Suppressor macrophage (primary cell): ENCODE measurements around the gene AGBL5.
A peak's percentile ranks its signal among the peaks of the same experiment; 100 is the strongest.

Experiments used
- DNase-seq, 4 experiments: peaks; one replicate each; pipeline ENCODE4 v3.0.0-alpha.2; 2020 to 2022

AGBL5 gene

GRCh38 chr2:27053321-27053720 lies 1.9 kb downstream of the AGBL5 start:
- no peak for DNase-seq

DNA sequence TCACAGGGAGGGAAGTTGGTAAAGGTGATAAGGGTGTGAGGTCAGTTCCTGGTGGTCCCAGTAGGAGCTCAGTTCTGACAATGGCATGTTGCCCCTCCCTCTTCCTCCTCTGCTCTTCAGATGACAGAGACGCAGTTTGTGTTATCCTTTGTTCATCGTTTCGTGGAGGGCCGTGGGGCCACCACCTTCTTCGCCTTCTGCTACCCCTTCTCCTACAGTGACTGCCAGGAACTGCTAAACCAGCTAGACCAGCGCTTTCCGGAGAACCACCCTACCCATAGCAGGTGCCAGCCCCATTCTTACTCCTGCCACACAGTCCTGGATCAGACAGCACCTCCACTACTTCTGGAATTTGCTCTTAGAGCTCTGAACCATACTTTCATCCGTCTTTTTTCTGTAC lies 2.3 kb downstream of the AGBL5 start:
- DNase-seq, result no peak

- DNase-seq, result no peak
Measured at GRCh38 chr2:27054721-27055120, 3.3 kb downstream of the AGBL5 start.

DNA sequence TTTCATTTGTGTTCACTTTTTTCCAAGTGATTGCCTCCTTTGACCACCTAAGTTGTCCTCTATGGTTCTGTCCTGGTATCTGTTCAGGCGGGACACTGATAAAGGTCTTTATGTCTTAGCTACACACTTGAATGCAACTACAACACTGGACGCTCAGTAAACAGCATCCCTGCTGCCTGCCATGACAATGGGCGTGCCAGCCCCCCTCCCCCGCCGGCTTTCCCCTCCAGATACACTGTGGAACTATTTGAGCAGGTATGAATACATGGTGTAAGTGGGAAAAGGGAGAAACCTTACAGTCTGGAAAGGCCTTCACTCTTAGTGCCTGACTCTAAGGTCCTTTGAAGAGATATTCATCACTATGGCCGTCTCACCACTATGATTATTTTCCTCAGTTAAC lies 5.7 kb downstream of the AGBL5 start:
- no peak for DNase-seq

GRCh38 chr2:27058210-27058609 lies 6.7 kb downstream of the AGBL5 start:
- DNase-seq, result no peak

- DNase-seq, result no peak
Measured at GRCh38 chr2:27059141-27059820, 7.8 kb downstream of the AGBL5 start.

- no peak for DNase-seq
Measured at GRCh38 chr2:27060323-27060722, 8.9 kb downstream of the AGBL5 start.

DNA sequence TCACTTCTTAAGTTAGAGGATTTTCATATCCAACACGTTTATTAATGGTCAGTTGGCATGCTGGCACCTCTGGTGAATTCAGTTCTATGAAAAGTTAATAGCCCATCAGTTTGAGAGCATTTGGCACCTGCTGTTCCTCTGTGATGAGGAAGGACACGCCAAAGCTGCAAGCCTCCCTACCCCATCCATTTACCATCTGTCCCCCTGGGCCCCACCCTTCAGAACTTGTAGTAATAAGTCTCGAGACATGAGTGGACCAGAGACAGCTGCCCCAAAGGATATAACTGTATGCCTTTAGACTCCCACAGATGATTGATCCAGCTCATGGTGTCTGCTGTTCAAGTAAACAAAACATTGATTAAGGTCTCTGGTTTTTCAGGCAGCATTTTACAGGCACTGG lies 13.7 kb downstream of the AGBL5 start:
- no peak for DNase-seq

DNA sequence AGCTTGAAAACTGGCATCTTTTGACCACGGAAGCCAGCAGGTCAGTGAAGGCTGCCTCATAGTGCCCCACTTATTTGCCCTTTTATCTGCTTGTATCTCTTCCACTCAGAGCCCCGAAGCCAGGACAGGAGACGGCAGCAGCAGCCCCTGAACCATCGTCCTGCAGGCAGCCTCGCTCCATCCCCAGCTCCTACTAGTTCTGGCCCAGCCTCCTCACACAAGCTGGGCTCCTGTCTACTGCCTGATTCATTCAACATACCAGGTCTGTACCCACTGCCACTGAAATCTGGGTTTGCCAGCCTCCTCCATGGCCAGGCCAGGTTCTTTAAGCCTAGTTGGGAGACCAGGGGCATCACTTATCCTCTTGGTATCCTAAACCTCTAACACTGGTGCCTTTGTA lies 15.9 kb downstream of the AGBL5 start:
- DNase-seq, result no peak

DNA sequence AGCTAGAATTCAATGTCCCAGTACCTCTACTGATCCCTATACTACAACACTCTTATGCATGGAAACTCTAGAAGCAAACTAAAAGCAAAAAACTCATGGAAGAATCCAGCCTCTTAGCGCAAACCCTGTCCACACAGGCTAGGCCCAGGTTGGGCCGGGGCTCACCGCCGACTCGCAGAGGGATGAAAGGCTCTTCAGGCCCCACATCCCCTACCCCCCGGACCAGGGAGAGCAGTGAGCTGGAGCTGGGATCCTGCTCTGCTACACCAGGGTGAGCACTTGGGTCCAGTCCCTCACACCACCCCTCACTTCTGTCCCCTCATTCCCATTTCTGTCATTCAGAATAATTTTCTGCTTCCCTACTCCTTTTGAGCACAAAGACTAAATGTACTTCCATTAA lies 18.0 kb downstream of the AGBL5 start:
- no peak for DNase-seq

DNA sequence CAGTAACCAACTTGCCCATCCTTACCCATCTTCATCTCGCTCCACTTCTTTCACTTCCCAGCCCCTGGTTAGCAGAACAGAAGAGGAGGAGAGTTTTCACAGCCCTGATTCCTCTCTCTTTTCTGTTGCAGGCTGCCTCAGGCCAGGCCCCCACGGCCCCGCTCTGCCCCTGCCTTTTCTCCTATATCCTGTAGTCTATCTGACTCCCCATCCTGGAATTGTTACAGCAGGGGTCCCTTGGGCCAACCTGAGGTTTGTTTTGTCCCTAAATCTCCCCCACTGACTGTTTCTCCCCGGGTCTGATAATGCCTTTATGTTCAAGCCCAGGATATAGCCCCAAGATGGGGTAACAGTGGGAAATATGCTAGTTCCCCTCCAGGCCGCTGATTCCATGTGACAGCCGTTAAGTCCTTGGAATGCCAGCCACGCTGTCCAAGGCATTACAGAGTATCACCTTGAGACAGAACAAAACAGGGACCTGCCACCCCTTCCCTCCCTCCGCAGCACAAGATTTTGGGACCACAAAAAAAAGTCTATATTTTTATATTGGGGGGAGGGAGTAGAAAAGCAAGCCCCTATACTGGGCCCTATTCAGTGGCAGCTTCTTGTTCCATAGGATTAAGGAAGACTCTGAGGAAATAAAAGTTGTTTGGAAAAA lies 18.6 kb downstream of the AGBL5 start:
- DNase-seq, result no peak

DNA sequence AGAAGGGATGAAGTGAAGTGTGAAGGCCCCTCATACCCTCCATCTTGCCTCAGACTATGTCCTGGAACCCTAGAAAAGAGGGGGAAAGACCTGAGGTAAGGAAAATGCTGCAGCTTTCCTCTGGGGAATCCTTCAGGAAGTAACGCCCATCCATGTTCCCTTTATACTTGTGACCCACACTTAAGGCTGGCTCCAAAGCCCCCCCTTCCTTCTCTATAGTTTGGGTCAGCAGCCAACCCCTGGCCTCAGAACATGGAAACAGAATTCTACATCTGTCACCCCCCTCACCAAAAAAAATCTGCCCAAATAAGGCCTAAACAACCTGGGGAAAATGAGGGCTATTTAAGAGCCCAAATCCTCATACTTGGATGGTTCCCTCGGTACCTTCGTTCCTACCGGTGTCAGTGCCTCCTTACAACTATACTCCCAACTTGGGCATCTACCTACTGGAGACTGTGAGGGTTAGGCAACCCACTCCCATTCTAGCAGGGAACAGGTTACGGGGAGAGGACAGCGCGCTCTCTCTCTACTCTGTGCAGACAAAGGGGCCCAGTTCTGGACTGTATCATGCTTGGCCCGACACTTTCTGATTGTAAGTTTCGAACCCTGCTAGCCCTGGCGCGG lies 19.3 kb downstream of the AGBL5 start:
- no peak for DNase-seq

DNA sequence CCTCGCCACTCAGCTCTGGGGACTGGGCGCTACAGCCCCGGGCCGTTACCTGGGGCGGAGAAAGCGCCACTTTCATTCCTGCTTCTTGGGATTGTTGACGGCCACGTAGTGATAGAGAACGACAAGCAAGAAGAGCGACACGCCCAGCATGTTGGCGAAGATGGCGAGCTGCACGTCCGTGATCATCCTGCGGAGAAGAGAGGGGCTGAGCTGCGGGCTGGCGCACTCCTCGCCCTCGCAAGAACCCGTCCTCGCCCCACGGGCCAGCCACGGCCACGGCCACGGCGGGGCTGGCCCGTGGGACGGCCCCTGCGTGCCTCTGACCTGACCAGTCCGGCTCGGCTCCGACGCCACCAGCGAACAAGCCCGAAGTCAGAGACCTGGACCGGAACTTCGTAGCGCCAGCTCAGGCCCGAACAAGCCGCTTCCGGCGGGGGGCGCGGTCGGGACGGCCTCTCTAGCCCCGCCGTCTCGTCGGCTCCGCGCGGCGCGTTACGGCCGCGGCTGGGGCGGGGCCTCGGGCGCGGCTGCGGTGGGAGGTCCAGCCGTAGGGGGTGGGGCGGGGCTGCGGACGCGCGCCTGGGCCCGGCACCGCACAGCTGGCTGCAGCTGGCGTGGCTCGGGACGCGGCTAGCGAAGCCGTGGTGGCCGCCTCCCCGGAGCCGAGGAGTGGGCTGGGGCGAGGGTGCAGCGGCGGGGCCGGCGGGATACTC lies 20.0 kb downstream of the AGBL5 start, which contains the start of gene OST4:
OST4 (minus strand) TSS at position 378 of the 713 bp plus-strand sequence.
- peak; percentile 96 to 99 (median 98) for DNase-seq

- peak in 2 of 4 experiments; percentile 24 to 32 for DNase-seq
Measured at GRCh38 chr2:27071990-27072830, 20.7 kb downstream of the AGBL5 start.

DNA sequence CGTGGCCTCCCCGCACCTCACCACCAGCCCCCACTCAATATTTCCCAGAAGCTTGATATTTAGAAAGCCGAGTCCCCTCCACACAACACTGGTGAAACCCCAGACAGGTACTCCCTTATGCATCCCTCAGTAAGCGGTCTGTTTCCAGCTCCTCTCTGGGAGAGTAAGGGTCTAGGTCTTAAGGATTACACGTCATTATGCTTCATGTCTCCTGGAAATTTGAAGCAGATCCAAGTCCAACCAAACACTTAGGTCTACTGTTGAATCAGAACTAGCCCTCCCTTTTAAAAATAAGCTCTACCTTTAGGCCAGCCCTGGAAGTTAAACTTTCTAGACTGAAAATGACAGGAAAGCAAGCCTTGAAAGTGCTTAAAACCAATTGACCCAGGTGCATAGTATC lies 21.5 kb downstream of the AGBL5 start:
- no peak for DNase-seq

GRCh38 chr2:27073782-27074181 lies 22.3 kb downstream of the AGBL5 start:
- no peak for DNase-seq

DNA sequence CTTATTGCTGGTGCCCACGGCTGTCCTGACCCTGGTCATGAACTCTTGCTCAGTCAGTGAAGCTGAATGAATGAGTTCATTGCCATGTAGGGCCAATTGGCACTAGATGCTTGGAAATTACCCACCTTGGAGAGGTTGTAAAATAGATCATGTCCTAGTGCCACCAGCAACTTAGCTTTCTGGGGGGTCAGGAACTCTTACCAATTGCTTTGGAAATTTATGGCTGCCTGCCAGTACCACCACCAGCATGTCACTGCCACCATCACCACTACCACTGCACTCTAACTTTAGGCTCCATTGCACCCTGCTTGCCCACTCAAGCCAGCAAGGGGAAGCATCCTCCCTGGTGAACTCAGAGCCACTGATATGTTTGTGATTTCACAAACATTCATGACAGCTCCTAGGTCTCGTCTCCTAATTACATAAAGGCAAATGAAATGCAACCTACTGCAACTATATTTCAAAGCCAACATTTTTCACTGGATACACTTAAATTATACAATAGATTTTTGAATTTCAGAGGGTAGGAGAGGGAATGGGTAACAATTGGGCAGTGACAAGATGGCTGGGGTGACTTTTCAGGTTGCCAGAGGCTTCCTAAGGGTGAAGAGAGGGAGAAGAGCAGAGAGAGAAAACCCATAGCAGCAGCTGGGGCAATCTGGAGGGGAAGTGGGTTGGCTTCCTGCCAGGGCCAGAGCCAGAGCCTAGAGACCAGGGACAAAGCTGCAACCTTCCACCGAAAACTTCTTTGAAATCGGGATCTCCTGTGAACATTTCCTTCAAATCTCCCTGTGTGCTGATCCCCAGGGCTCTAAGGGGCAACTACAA lies 23.5 kb downstream of the AGBL5 start:
- peak; percentile 66 to 87 (median 80) for DNase-seq

GRCh38 chr2:27075566-27075871 lies 24.1 kb downstream of the AGBL5 start:
- DNase-seq, result peak in 1 of 4 experiments; percentile 45

GRCh38 chr2:27076323-27076722 lies 24.9 kb downstream of the AGBL5 start:
- peak; percentile 34 to 67 (median 54) for DNase-seq

DNA sequence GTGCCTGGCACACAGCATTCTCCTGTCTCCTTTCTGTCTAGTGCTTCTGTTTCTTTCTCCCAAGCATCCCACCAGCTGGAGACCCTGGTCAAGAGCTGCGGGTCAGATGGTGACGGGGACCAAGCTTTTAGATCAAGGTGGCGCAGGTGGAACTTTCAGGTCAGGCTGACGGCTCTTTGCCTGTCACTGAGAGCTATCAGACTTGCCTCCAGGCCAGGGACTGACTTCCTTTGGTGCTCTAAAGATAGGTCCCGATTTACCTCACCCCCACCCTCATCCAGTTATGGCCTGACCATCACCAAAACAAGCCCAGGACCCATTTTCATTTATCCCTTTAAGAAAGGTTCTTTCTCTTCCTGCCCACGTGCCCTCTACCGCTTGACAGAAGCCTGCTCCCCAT lies 25.8 kb downstream of the AGBL5 start:
- no peak for DNase-seq
